Measurements from ENCODE around the gene KRTAP5-1.

The KRTAP5-1 gene

DNA sequence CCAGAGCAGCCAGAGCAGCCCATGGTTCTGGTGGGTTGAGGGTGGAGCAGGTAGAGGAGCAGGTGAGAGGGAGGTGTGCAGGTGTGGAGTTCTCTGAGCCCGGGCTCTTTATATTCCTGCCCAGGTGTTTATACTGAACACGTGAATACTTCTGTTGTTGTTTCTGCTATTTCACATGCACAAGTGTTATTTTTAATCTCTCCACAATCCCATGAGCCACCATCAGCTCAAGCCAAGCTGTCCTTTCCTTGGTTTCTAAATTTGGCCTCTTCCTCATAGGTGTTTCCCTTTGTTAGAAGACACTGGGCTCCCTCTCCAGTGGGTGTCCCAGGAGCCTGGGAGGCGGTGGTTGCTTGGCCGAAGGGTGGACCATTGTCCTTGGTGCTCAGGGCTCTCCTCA lies 23.3 kb upstream of the KRTAP5-1 start, which contains the start of gene KRTAP5-3:
Gene KRTAP5-3 (minus strand): TSS at position 101 of the 400 bp plus-strand sequence. CDS start 78 bp downstream, at position 23.
- TF ChIP-seq, protein P1, sequence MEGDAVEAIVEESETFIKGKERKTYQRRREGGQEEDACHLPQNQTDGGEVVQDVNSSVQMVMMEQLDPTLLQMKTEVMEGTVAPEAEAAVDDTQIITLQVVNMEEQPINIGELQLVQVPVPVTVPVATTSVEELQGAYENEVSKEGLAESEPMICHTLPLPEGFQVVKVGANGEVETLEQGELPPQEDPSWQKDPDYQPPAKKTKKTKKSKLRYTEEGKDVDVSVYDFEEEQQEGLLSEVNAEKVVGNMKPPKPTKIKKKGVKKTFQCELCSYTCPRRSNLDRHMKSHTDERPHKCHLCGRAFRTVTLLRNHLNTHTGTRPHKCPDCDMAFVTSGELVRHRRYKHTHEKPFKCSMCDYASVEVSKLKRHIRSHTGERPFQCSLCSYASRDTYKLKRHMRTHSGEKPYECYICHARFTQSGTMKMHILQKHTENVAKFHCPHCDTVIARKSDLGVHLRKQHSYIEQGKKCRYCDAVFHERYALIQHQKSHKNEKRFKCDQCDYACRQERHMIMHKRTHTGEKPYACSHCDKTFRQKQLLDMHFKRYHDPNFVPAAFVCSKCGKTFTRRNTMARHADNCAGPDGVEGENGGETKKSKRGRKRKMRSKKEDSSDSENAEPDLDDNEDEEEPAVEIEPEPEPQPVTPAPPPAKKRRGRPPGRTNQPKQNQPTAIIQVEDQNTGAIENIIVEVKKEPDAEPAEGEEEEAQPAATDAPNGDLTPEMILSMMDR (IDR thresholded peaks at IDR 0.05), result no peak

DNA sequence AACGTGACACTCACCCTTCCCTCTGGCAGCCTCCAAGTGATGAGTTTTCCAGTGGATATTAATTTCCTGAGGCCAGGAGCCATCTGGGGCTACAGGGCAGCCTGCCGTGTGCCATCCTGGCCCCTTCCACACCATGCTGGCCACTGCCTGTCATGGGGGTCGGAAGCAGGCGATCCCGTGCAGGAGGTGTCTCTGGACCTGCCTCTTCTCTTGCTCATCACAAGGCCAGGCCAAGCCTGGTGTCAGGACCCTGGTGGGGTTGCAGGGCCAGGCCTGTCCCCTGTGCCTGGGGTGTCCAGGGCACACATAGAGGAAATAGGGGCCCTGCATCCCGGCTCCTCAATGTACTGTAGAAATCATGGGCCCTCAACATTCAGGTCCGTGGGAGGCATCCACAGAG lies 19.6 kb upstream of the KRTAP5-1 start:
- TF ChIP-seq, protein P1 (IDR thresholded peaks at IDR 0.05), result no peak

DNA sequence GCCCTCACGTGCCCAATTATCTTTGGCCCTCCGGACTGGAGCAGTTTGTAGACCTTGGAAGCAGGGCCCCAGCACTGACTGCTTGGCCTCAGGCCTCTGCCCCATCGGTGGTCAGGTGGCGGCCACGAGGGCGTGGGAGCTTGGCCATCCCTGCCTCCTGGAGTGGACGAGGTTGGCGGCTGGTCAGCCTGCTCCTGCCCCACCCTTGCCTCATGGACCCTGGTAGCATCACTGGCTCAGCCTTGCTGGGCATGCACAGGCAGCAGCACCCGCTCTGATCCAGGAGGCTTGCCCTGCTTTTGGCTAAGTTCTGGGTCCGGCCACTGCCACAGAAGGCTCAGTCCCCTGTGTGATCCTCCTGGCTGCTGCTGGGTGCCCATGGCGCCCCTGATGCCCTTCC lies 19.1 kb upstream of the KRTAP5-1 start:
- TF ChIP-seq, protein P1 (IDR thresholded peaks at IDR 0.05), result no peak

DNA sequence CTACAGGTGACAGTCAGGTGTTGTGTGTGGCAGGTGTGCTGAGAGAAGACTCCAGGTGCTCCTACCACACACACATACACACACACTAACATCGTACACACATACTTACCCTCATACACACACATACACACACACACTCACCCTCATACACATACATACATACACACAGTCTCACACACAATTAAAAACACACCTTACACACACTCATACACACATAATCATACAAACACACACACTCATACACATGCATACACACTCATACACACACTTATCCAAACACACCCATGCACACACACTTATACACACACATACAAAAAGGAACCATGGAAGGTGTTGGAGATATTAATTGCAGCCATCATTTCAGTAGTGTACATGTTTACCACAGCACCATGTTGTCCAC lies 18.5 kb upstream of the KRTAP5-1 start:
- TF ChIP-seq, protein P1 (IDR thresholded peaks at IDR 0.05), result no peak

DNA sequence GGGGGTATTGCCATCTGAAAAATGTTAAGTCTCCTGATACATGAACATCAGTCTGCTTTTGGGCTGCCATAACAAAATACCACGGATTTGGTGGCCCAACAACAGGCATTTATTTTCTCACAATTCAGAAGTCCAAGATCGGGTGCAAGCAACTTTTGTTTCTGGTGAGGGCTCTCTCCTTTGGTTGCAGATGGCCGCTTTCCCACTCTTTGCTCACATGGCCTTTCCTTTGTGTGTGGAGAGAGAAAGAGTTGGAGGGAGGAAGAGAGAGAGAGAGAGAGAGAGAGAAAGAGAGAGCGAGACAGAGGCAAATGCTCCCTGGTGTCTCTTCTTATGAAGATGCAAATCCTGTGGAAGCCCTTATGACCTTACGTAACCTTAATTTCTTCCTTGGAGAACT lies 15.5 kb upstream of the KRTAP5-1 start:
- TF ChIP-seq, protein P1 (IDR thresholded peaks at IDR 0.05), result no peak

DNA sequence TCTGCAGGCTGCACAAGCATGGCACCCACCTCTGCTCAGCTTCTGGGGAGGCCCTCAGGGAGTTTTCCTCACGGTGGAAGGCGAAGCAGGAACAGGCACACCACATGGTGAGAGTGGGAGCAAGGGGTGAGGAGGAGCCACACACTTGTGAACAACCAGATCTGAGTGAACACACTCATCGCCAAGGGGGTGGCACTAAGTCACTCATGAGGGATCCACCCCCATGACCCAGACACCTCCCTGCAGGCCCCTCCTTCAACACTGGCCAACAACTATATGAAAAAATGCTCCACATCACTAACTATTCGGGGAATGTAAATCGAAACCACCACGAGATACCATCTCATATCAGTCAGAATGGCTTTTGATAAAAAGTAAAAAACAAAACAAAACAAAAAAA lies 13.7 kb upstream of the KRTAP5-1 start:
- TF ChIP-seq, protein P1 (IDR thresholded peaks at IDR 0.05), result no peak

DNA sequence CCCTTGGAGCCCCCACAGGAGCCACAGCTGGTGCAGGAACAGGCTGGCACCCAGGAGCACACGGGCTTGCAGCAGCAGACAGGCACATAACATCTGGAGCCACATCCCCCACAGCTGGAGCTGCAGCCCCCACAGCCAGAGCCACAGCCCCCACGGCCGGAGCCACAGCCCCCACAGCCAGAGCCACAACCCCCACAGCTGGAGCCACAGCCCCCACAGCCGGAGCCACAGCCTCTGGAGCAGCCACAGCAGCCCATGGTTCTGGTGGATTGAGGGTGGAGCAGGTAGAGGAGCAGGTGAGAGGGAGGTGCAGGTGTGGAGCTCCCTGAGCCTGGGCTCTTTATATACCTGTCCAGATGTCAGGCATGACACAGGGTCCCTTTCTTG lies 12.9 kb upstream of the KRTAP5-1 start, which contains the start of gene KRTAP5-2:
Gene KRTAP5-2 (minus strand): TSS at position 301 of the 387 bp plus-strand sequence. CDS start 44 bp downstream, at position 257.
- TF ChIP-seq, protein P1 (IDR thresholded peaks at IDR 0.05), result no peak
